Endodermal cell (in vitro differentiated cells): Measurements from ENCODE around the gene KCNJ9. TPM values are rescaled to one million over a fixed set of nuclear protein-coding genes. Genes with fewer than 3 reads are reported as not detected.

Experiments used
- DNase-seq: peaks from one replicate; pipeline ENCODE4 v3.0.0-alpha.2; 2017
- H3K27ac ChIP-seq: 2 replicates; pipeline ENCODE4 v1.5.1; 2013; ENCODE audit warnings: mild to moderate bottlenecking, low read depth, low read length, moderate library complexity
- H3K27me3 ChIP-seq: 2 replicates; pipeline ENCODE4 v1.6.1; 2013; ENCODE audit warnings: mild to moderate bottlenecking, low read length, moderate library complexity; ENCODE audit not compliant: insufficient read depth, control insufficient read depth, poor library complexity, severe bottlenecking
- H3K36me3 ChIP-seq: 2 replicates; pipeline ENCODE4 v1.7.0; 2013; ENCODE audit warnings: mild to moderate bottlenecking, low read length, moderate library complexity; ENCODE audit not compliant: control insufficient read depth, insufficient read depth
- H3K4me1 ChIP-seq: one replicate; pipeline ENCODE4 v1.7.0; 2013; ENCODE audit warnings: low read length; ENCODE audit not compliant: control insufficient read depth, insufficient read depth
- H3K4me3 ChIP-seq: 2 replicates; pipeline ENCODE4 v1.5.1; 2013; ENCODE audit warnings: mild to moderate bottlenecking, low read length, moderate library complexity
- H3K9ac ChIP-seq: 2 replicates; pipeline ENCODE4 v1.6.1; 2013; ENCODE audit warnings: mild to moderate bottlenecking, low read length, moderate library complexity; ENCODE audit not compliant: poor library complexity, severe bottlenecking; ENCODE audit errors: extremely low read depth
- H3K9me3 ChIP-seq: 2 replicates; pipeline ENCODE4 v1.6.1; 2013; ENCODE audit warnings: mild to moderate bottlenecking, low read length, moderate library complexity; ENCODE audit not compliant: control insufficient read depth
- H3K27ac Mint-ChIP-seq: 2 replicates; pipeline ENCODE4 v1.8.0; 2020; ENCODE audit warnings: mixed read lengths
- H3K27me3 Mint-ChIP-seq: 2 replicates; pipeline ENCODE4 v1.8.0; 2021; ENCODE audit warnings: mild to moderate bottlenecking, mixed read lengths; ENCODE audit not compliant: insufficient read depth
- H3K36me3 Mint-ChIP-seq: 2 replicates; pipeline ENCODE4 v1.8.0; 2020; ENCODE audit warnings: low read depth, mixed read lengths
- H3K4me1 Mint-ChIP-seq: 2 replicates; pipeline ENCODE4 v1.8.0; 2020; ENCODE audit warnings: mixed read lengths
- H3K4me3 Mint-ChIP-seq: 2 replicates; pipeline ENCODE4 v1.8.0; 2020; ENCODE audit warnings: mild to moderate bottlenecking, moderate library complexity, mixed read lengths
- H3K9me3 Mint-ChIP-seq: 2 replicates; pipeline ENCODE4 v1.8.0; 2020; ENCODE audit warnings: mild to moderate bottlenecking, mixed read lengths
- CTCF ChIP-seq: fragments of 200-600 bp; sonication (generic); conservative IDR thresholded peaks from 2 replicates; pipeline ENCODE4 v1.5.0; 2021; ENCODE audit warnings: antibody characterized with exemption, mild to moderate bottlenecking
- WGBS, 2 experiments: methylation state at CpG; one replicate each; pipeline versions ENCODE4 v1.1.5 to v1.1.7; 2013; ENCODE audit warnings: missing lambda C conversion rate in 2 of 2, mixed read lengths in 1 of 2; ENCODE audit not compliant: insufficient coverage in 1 of 2, insufficient read length in 1 of 2; 5-methylcytosine and 5-hydroxymethylcytosine counted together
- total RNA-seq, 2 donors: library from RNA; stranded (reverse); fragmentation: NEBNext Ultra II Directional in 1 of 2; extraction: Animal tissue kit (Norgen Biotek cat#: 25700) in 1 of 2; gene quantifications; 2 replicates in 1 of 2; 3 replicates in 1 of 2; pipeline ENCODE4 v1.2.1, GENCODE V29; 2021

KCNJ9 gene
- total RNA-seq, 2 donors from 2014 or later: not detected

GRCh38 chr1:160080381-160081100 lies 797 bp upstream of the KCNJ9 start:
- H3K27me3 Mint-ChIP-seq: peaks cover 88% of the 10 kb centered on the region
- no peak overlapping the region for H3K9ac ChIP-seq
- H3K27ac ChIP-seq: no peak overlapping the region
- no peaks in the 10 kb centered on the region for H3K36me3 Mint-ChIP-seq
- H3K4me1 ChIP-seq: no peaks in the 10 kb centered on the region
- H3K4me3 ChIP-seq: no peak overlapping the region
- no peak for TF ChIP-seq CTCF
- no peak for DNase-seq
- WGBS, 2 experiments: 64 to 75% methylated on average over 5 to 6 of the region's 6 CpGs
- no peak overlapping the region for H3K27ac Mint-ChIP-seq
- H3K36me3 ChIP-seq: no peaks in the 10 kb centered on the region
- no peak overlapping the region for H3K4me3 Mint-ChIP-seq
- H3K4me1 Mint-ChIP-seq: no peaks in the 10 kb centered on the region
- no peaks in the 10 kb centered on the region for H3K9me3 ChIP-seq
- peaks cover 74% of the 10 kb centered on the region for H3K27me3 ChIP-seq
- no peaks in the 10 kb centered on the region for H3K9me3 Mint-ChIP-seq

GRCh38 chr1:160082487-160082886 lies 1.1 kb downstream of the KCNJ9 start:
- H3K27me3 ChIP-seq: peaks cover 77% of the 10 kb centered on the region
- no peaks in the 10 kb centered on the region for H3K36me3 ChIP-seq
- no peaks in the 10 kb centered on the region for H3K9me3 ChIP-seq
- H3K4me3 ChIP-seq: no peak overlapping the region
- Mint-ChIP-seq H3K4me1 (no peaks in the 10 kb centered on the region), H3K4me3 (no peak overlapping the region), H3K27me3 (peaks cover 87% of the 10 kb centered on the region), H3K27ac (no peak overlapping the region), H3K36me3 (no peaks in the 10 kb centered on the region), H3K9me3 (no peaks in the 10 kb centered on the region)
- no peak overlapping the region for H3K9ac ChIP-seq
- TF ChIP-seq CTCF: no peak
- H3K27ac ChIP-seq: no peak overlapping the region
- no peak for DNase-seq
- 60% methylated on average over 2 of the region's 2 CpGs; no CpG with 5 or more reads in 1 of the 2 experiments for WGBS, 2 experiments
- H3K4me1 ChIP-seq: no peaks in the 10 kb centered on the region

- Histone ChIP-seq H3K9me3 (no peaks in the 10 kb centered on the region), H3K27ac (no peak overlapping the region), H3K4me1 (no peaks in the 10 kb centered on the region), H3K9ac (no peak overlapping the region), H3K4me3 (no peak overlapping the region), H3K27me3 (peaks cover 77% of the 10 kb centered on the region), H3K36me3 (no peaks in the 10 kb centered on the region)
- WGBS, 2 experiments: 62 to 82% methylated on average over 2 to 3 of the region's 3 CpGs
- Mint-ChIP-seq H3K9me3 (no peaks in the 10 kb centered on the region), H3K27me3 (peaks cover 86% of the 10 kb centered on the region), H3K27ac (no peak overlapping the region), H3K36me3 (peaks cover 1% of the 10 kb centered on the region), H3K4me3 (no peak overlapping the region), H3K4me1 (no peaks in the 10 kb centered on the region)
- no peak for TF ChIP-seq CTCF
- DNase-seq: no peak
Measured at GRCh38 chr1:160082926-160083325, 1.6 kb downstream of the KCNJ9 start.
